HepG2 (cell line): ENCODE results near the gene ANKRA2. TPM values are rescaled to one million over a fixed set of nuclear protein-coding genes. Genes with fewer than 3 reads are reported as not detected.

Source experiments
- ARNT ChIP-seq: fragments of 450-650 bp; IDR thresholded peaks from 2 replicates; pipeline ENCODE4 v1.6.1; 2017
- ARNT2 ChIP-seq: sonication (generic); formaldehyde crosslinking; IDR thresholded peaks from 2 replicates; pipeline ENCODE4 v1.8.0; 2022; ENCODE audit warnings: mild to moderate bottlenecking, low read depth, missing genetic modification reagents, moderate library complexity
- HIVEP1 ChIP-seq: sonication (generic); formaldehyde crosslinking; IDR thresholded peaks from 2 replicates; pipeline ENCODE4 v1.4.0; 2020; ENCODE audit warnings: mild to moderate bottlenecking, missing genetic modification reagents
- NFE2L1 ChIP-seq: sonication (generic); formaldehyde crosslinking; IDR thresholded peaks from 2 replicates; pipeline ENCODE4 v1.4.0; 2020; ENCODE audit warnings: missing genetic modification reagents, mild to moderate bottlenecking, borderline replicate concordance
- YEATS4 ChIP-seq: sonication (generic); formaldehyde crosslinking; IDR thresholded peaks from 2 replicates; pipeline ENCODE4 v1.4.0; 2020; ENCODE audit warnings: missing genetic modification reagents, borderline replicate concordance
- ZBTB7A ChIP-seq: sonication (generic); formaldehyde crosslinking; IDR thresholded peaks from 2 replicates; pipeline ENCODE4 v1.8.0; 2022; ENCODE audit warnings: mild to moderate bottlenecking, missing genetic modification reagents
- ZC3H13 ChIP-seq: sonication (generic); formaldehyde crosslinking; IDR thresholded peaks from 2 replicates; pipeline ENCODE4 v1.8.1; 2023; ENCODE audit warnings: mild to moderate bottlenecking, missing genetic modification reagents, moderate library complexity
- ZFP36L2 ChIP-seq: sonication (generic); formaldehyde crosslinking; IDR thresholded peaks from 2 replicates; pipeline ENCODE4 v1.4.0; 2020; ENCODE audit warnings: missing genetic modification reagents
- ZFP41 ChIP-seq: sonication (generic); formaldehyde crosslinking; IDR thresholded peaks from 2 replicates; pipeline ENCODE4 v1.4.0; 2020; ENCODE audit warnings: mild to moderate bottlenecking, missing genetic modification reagents, borderline replicate concordance
- polyA plus RNA-seq, 8 experiments: library from polyadenylated mRNA; depleted of rRNA in 3 of 8; stranded (reverse) in 7 of 8; unstranded in 1 of 8; fragments of >200 nt; fragmentation: Illumina TruSeq in 4 of 8; extraction: Trizol in 4 of 8; gene quantifications; 2 replicates each; pipeline versions ENCODE4 v1.2.1 to v1.2.3, GENCODE V29; 2011 to 2016; ENCODE audit warnings: low read depth in 4 of 8, missing spikeins in 1 of 8, mixed read lengths in 1 of 8; ENCODE audit not compliant: insufficient read depth in 1 of 8
- total RNA-seq, 5 experiments: library from RNA; depleted of rRNA; stranded (reverse); fragments of >200 nt; fragmentation: Illumina TruSeq; extraction: Trizol; gene quantifications; 2 replicates each; pipeline ENCODE4 v1.2.3, GENCODE V29; 2016; ENCODE audit warnings: low read depth in 1 of 5
- TF ChIP-seq, protein P1 (sequence below): sonication (generic); formaldehyde crosslinking; IDR thresholded peaks from 2 replicates; pipeline ENCODE4 v1.4.0; 2020; ENCODE audit warnings: missing genetic modification reagents
- TF ChIP-seq, protein P2 (sequence below): sonication (generic); formaldehyde crosslinking; IDR thresholded peaks from 2 replicates; pipeline ENCODE4 v1.4.0; 2020; ENCODE audit warnings: mild to moderate bottlenecking, missing genetic modification reagents
- TF ChIP-seq, protein P3 (sequence below): IDR thresholded peaks from 2 replicates; pipeline ENCODE4 v1.4.0; 2020; ENCODE audit warnings: mild to moderate bottlenecking, missing genetic modification reagents
- TF ChIP-seq, protein P4 (sequence below): sonication (generic); formaldehyde crosslinking; IDR thresholded peaks from 2 replicates; pipeline ENCODE4 v1.4.0; 2020; ENCODE audit warnings: mild to moderate bottlenecking, missing genetic modification reagents
- TF ChIP-seq, protein P5 (sequence below): IDR thresholded peaks from 2 replicates; pipeline ENCODE4 v1.6.1; 2016

ANKRA2 gene
- total and polyA plus RNA-seq, 2 of the 13 experiments (the other 11 are each of a cell fraction or from before 2014, with no cell fraction given), result 23.6 to 33.6 TPM

DNA sequence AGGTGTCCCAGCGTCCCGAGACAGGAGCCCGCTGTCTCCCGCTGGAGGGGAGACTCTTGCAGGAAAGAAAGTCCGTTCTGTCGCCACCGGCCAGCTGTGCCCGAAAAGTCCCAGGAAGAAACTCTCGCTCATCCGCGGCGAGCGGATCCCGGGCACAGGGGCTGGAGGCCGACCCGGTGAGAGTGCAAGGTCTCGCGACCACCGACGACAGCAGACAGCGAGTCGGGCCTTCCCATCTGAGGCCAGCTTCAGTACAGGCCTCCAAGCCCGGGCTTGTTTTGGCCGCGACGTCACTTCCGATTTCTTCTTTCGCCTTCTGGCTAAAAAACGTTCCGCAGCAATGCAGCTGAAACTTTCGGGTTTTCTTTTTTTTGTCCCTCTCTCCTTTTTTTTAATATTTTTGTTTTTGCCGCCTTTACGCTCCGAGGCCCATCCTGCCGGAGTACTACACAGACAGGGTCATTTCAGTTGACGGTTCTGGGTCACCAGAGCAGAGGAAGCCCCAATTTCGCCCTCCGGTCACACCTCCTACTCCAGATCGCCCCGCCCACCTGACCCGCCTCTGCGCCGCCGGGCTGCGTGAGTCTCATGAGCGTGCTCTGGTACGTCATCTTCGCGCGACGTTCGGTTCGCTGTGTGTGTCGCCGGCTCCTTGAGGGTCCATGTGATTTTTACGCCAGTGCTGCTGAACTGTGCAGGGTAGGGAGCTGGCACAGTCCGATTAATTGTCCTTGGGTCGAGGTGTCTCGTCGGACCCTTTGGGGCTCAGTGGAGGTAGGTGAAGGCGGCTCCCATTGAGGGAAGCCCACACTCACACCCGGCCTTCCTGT lies at the start of gene ANKRA2, which contains the start of gene UTP15 (continued):
- TF ChIP-seq YEATS4 (CRISPR knock-in tag), result peak; percentile 63; the same call in 1 of the 2 replicates
- no peak for TF ChIP-seq ARNT
- TF ChIP-seq NFE2L1 (CRISPR knock-in tag), result no peak
- TF ChIP-seq HIVEP1 (CRISPR knock-in tag), result peak; percentile 37; the same call in 1 of the 2 replicates
- TF ChIP-seq, protein P1, sequence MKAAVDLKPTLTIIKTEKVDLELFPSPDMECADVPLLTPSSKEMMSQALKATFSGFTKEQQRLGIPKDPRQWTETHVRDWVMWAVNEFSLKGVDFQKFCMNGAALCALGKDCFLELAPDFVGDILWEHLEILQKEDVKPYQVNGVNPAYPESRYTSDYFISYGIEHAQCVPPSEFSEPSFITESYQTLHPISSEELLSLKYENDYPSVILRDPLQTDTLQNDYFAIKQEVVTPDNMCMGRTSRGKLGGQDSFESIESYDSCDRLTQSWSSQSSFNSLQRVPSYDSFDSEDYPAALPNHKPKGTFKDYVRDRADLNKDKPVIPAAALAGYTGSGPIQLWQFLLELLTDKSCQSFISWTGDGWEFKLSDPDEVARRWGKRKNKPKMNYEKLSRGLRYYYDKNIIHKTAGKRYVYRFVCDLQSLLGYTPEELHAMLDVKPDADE, result no peak
- TF ChIP-seq ZC3H13 (CRISPR knock-in tag), result 0 out of 2 replicates have a peak, but pooled peaks have one; percentile 34
- TF ChIP-seq ZFP41 (CRISPR knock-in tag), result no peak
- TF ChIP-seq, protein P2, sequence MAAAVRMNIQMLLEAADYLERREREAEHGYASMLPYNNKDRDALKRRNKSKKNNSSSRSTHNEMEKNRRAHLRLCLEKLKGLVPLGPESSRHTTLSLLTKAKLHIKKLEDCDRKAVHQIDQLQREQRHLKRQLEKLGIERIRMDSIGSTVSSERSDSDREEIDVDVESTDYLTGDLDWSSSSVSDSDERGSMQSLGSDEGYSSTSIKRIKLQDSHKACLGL (CRISPR knock-in tag), result peak; percentile 97; the same call in 1 of the 2 replicates
- TF ChIP-seq ZBTB7A (CRISPR knock-in tag), result no peak
- TF ChIP-seq, protein P3, sequence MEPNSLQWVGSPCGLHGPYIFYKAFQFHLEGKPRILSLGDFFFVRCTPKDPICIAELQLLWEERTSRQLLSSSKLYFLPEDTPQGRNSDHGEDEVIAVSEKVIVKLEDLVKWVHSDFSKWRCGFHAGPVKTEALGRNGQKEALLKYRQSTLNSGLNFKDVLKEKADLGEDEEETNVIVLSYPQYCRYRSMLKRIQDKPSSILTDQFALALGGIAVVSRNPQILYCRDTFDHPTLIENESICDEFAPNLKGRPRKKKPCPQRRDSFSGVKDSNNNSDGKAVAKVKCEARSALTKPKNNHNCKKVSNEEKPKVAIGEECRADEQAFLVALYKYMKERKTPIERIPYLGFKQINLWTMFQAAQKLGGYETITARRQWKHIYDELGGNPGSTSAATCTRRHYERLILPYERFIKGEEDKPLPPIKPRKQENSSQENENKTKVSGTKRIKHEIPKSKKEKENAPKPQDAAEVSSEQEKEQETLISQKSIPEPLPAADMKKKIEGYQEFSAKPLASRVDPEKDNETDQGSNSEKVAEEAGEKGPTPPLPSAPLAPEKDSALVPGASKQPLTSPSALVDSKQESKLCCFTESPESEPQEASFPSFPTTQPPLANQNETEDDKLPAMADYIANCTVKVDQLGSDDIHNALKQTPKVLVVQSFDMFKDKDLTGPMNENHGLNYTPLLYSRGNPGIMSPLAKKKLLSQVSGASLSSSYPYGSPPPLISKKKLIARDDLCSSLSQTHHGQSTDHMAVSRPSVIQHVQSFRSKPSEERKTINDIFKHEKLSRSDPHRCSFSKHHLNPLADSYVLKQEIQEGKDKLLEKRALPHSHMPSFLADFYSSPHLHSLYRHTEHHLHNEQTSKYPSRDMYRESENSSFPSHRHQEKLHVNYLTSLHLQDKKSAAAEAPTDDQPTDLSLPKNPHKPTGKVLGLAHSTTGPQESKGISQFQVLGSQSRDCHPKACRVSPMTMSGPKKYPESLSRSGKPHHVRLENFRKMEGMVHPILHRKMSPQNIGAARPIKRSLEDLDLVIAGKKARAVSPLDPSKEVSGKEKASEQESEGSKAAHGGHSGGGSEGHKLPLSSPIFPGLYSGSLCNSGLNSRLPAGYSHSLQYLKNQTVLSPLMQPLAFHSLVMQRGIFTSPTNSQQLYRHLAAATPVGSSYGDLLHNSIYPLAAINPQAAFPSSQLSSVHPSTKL (CRISPR knock-in tag), result no peak; the same call in 1 of the 2 replicates
- TF ChIP-seq, protein P4, sequence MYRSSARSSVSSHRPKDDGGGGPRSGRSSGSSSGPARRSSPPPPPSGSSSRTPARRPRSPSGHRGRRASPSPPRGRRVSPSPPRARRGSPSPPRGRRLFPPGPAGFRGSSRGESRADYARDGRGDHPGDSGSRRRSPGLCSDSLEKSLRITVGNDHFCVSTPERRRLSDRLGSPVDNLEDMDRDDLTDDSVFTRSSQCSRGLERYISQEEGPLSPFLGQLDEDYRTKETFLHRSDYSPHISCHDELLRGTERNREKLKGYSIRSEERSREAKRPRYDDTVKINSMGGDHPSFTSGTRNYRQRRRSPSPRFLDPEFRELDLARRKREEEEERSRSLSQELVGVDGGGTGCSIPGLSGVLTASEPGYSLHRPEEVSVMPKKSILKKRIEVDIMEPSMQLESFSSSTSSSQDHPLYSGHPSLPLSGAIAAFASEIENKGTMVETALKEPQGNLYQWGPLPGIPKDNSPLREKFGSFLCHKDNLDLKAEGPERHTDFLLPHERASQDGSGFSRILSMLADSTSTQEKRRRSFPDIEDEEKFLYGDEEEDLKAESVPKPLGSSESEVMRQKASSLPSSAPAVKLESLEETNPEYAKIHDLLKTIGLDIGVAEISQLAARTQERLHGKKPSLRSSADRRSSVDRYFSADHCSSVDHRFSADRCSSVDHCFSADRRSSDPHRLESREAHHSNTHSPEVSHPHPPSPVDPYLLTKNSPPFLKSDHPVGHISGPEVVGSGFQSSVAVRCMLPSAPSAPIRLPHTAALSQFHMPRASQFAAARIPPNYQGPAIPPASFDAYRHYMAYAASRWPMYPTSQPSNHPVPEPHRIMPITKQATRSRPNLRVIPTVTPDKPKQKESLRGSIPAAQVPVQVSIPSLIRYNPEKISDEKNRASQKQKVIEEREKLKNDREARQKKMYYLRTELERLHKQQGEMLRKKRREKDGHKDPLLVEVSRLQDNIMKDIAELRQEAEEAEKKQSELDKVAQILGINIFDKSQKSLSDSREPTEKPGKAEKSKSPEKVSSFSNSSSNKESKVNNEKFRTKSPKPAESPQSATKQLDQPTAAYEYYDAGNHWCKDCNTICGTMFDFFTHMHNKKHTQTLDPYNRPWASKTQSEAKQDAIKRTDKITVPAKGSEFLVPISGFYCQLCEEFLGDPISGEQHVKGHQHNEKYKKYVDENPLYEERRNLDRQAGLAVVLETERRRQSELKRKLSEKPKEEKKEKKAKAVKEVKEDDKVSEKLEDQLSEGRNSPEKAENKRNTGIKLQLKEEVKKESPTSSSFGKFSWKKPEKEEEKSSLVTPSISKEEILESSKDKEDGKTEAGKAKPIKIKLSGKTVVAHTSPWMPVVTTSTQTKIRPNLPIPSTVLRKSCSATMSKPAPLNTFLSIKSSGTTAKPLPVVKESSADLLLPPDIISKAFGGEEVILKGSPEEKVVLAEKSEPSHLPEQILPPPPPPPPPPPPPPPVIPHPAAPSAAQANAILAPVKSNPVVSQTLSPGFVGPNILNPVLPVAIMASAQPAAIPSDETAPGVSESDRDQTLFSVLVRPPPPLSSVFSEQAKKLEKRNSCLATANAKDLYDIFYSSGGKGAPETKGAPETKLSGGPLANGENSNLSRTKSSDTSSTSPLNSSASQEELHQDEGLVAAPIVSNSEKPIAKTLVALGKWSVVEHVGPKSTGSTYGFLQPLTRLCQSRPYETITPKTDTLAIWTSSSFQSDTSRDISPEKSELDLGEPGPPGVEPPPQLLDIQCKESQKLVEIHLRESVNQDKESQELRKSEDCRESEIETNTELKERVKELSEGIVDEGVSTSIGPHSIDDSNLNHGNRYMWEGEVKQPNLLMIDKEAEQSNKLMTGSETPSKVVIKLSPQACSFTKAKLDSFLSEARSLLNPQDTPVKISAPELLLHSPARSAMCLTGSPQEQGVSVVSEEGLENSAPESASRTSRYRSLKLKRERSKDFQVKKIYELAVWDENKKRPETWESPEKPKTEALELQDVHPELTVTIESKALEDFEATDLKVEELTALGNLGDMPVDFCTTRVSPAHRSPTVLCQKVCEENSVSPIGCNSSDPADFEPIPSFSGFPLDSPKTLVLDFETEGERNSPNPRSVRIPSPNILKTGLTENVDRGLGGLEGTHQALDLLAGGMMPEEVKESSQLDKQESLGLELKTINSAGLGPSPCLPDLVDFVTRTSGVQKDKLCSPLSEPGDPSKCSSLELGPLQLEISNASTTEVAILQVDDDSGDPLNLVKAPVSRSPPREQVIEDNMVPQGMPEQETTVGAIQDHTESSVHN (CRISPR knock-in tag), result no peak
- TF ChIP-seq ZFP36L2 (CRISPR knock-in tag), result no peak
- TF ChIP-seq, protein P5, sequence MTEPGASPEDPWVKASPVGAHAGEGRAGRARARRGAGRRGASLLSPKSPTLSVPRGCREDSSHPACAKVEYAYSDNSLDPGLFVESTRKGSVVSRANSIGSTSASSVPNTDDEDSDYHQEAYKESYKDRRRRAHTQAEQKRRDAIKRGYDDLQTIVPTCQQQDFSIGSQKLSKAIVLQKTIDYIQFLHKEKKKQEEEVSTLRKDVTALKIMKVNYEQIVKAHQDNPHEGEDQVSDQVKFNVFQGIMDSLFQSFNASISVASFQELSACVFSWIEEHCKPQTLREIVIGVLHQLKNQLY (CRISPR knock-in tag), result 0 out of 2 replicates have a peak, but pooled peaks have one; percentile 38
- peak; percentile 41; the same call in 1 of the 2 replicates for TF ChIP-seq ARNT2
